Activated T-cell treated with anti-CD3 and anti-CD28 coated beads, Interleukin-2, amount 50 U/mL, for 4 hours (primary cell): ENCODE results near the gene NFKBIE. TPM values are rescaled to one million over a fixed set of nuclear protein-coding genes. Genes with fewer than 3 reads are reported as not detected.

Source experiments
- ATAC-seq, 2 donors: fragments of 200-7000 bp; cut with Tn5 transposase; one replicate each; pipeline ENCODE4 v1.10.0; 2021
- DNase-seq: peaks from one replicate; pipeline ENCODE4 v3.0.0-alpha.2; 2020
- H3K27me3 Mint-ChIP-seq: one replicate; pipeline ENCODE4 v1.8.0; 2021; ENCODE audit warnings: low read depth, mixed read lengths
- H3K36me3 Mint-ChIP-seq: one replicate; pipeline ENCODE4 v1.8.0; 2022; ENCODE audit warnings: mixed read lengths; ENCODE audit not compliant: insufficient read depth
- H3K4me1 Mint-ChIP-seq: one replicate; pipeline ENCODE4 v1.8.0; 2021; ENCODE audit warnings: low read depth, mixed read lengths
- H3K4me3 Mint-ChIP-seq: one replicate; pipeline ENCODE4 v1.8.0; 2021; ENCODE audit warnings: mild to moderate bottlenecking, moderate library complexity, mixed read lengths
- H3K9me3 Mint-ChIP-seq: one replicate; pipeline ENCODE4 v1.8.0; 2021; ENCODE audit warnings: mixed read lengths
- total RNA-seq, 3 donors: library from RNA; stranded (reverse); gene quantifications; one replicate each; pipeline ENCODE4 v1.2.1, GENCODE V29; 2021

Gene NFKBIE
- total RNA-seq, 3 donors from 2014 or later, result 30.0 to 36.4 (median 33.1) TPM

DNA sequence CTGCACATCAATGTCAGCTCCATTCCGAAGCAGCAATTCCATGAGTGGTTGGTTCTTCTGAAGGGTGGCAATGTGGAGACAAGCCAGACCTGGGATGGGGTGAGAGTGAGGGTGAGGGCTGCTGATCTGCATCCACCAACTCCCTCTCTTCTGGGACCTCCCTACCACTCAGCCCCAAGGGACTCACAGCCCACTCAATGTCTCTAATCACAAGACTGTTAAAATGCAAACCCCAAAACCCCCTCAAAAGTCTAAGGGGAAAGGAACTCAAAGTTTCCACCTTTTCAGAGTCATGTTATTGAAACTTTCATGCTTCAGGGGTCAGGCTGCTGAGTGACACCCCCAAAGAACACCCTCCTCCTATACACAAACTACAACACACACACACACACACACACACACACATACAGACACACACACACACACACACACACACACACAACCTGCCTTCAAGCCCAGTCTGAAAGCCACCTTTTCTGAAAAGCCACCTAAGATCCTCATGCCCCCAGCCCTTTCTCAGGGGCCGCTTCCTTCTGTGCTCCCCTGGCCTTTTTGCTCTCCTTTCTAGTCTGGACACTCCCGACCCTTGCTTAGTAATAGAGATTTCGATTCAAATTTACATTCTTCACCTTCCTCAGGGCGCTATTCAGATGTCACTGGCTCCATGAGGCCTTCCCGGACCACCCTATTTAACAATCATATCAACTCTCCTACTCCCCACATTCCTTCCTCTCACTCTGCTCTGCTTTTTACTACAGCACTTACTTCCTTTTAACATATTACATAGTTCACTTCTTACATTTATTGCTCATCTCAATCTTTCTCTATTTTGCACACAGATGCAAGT, 4.7 kb downstream of the NFKBIE start:
- H3K36me3 Mint-ChIP-seq, result peaks cover 30% of the 10 kb centered on the region
- ATAC-seq (no peak), DNase-seq (no peak)
- H3K4me3 Mint-ChIP-seq, result peak overlapping the region; percentile 2
- peaks cover 51% of the 10 kb centered on the region for H3K4me1 Mint-ChIP-seq
- no peaks in the 10 kb centered on the region for H3K9me3 Mint-ChIP-seq
- H3K27me3 Mint-ChIP-seq, result no peaks in the 10 kb centered on the region

DNA sequence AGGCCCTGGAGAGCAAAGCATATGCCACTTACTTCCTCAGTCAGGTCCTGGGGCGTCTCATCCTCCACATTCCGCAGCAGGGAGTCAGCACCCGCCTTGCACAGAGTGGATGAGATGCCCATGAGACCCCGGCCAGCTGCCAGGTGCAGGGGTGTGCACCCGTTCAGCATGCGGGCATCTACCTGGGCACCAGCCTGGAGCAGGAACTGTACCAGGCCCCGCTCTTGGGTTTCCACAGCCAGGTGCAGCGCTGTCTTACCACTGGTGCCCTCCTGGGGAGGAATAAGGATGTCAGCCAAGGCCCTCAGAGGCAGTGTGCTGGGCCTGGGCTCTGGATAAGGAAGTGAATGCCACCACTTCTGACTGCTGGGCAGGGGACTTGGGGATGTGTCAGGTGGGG, 5.3 kb downstream of the NFKBIE start:
- no peak overlapping the region for H3K4me3 Mint-ChIP-seq
- peaks cover 30% of the 10 kb centered on the region for H3K36me3 Mint-ChIP-seq
- no peaks in the 10 kb centered on the region for H3K9me3 Mint-ChIP-seq
- DNase-seq, result no peak
- no peak for ATAC-seq
- H3K4me1 Mint-ChIP-seq, result peaks cover 58% of the 10 kb centered on the region
- no peaks in the 10 kb centered on the region for H3K27me3 Mint-ChIP-seq

DNA sequence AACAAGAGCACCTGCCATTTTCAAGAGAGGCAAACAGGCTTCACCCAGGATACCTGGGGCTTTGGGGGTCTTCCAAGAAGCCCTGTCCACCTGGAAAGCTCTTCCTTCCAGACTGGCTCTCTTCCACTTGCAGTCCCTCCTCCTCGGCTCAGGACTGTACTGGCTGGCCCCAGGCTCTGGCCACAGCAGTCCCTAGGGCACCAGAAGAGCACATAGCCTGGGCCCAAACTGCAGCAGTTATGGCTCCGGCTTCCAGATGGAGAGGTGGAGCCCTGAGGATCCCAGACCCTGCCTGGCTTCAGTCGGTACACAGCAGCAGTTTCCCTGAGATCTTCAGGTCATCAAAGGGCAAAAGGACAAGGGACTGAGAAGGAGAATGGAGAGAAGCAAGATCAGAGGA, 6.4 kb downstream of the NFKBIE start:
- no peaks in the 10 kb centered on the region for H3K9me3 Mint-ChIP-seq
- DNase-seq, result no peak
- no peak for ATAC-seq
- H3K27me3 Mint-ChIP-seq, result no peaks in the 10 kb centered on the region
- peak overlapping the region; percentile 86 for H3K4me3 Mint-ChIP-seq
- H3K4me1 Mint-ChIP-seq, result peaks cover 65% of the 10 kb centered on the region
- H3K36me3 Mint-ChIP-seq, result peaks cover 40% of the 10 kb centered on the region

DNA sequence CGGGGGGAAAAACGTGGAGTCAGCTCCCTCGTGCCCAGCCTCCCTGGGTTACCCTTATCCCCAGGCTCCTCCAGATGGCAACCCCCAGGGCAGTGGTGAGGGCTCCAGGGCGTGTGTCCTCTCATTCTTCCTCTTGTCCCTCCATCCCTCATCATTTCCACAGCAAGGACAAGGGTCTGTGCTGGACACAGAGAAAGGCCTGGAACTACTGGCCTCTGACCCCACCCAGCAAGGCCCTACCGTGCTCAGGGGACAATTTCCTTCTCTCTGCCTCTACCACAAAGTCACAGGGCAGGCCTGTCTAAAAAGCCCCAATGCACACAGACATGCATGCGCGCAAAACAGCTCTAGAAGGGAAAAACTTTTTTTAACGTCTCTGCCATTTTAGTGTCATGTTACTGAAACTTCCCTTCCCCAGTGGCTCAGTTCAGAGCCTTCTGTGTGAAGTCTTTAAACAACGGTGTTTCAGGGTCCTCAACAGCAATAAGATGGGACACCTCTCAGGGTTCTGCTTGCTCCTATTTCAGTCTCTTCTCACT, 7.0 kb downstream of the NFKBIE start:
- Mint-ChIP-seq H3K36me3 (peaks cover 45% of the 10 kb centered on the region), H3K9me3 (no peaks in the 10 kb centered on the region)

DNA sequence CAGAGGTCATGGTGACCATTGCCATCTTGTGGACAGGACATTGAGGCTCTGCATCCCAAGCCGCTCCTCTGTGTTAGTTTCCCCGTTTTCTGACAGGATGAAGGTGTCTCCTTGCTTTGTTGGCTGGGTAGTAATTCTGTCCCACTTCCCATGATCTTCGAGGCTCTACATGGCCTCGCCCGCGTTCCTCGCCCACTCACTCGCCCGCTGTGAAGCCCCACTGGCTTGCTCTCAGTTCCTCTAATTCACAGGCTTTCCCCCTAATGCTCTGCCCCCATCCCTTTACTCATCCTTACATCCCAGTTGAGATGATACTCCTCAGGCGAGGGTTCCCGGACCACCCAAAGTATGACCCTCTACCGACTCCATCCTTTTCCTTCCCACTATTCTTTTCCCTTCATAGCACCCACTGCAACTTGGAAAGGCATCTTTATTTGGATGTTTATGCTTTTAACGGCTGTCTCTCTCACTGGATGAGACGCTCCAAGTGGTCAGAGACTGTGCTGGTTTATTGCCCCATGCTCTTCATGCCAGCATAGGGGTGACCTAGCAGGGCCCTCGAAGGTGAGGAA, 7.5 kb downstream of the NFKBIE start:
- Mint-ChIP-seq H3K36me3 (peaks cover 50% of the 10 kb centered on the region), H3K27me3 (no peaks in the 10 kb centered on the region), H3K9me3 (no peaks in the 10 kb centered on the region), H3K4me3 (peak overlapping the region; percentile 86), H3K4me1 (peaks cover 69% of the 10 kb centered on the region)
- no peak for ATAC-seq
- no peak for DNase-seq

More for the DNA sequence above, 7.0 kb downstream of the NFKBIE start:
- Mint-ChIP-seq H3K27me3 (no peaks in the 10 kb centered on the region), H3K4me1 (peaks cover 69% of the 10 kb centered on the region), H3K4me3 (peak overlapping the region; percentile 86)
- ATAC-seq (no peak), DNase-seq (no peak)

DNA sequence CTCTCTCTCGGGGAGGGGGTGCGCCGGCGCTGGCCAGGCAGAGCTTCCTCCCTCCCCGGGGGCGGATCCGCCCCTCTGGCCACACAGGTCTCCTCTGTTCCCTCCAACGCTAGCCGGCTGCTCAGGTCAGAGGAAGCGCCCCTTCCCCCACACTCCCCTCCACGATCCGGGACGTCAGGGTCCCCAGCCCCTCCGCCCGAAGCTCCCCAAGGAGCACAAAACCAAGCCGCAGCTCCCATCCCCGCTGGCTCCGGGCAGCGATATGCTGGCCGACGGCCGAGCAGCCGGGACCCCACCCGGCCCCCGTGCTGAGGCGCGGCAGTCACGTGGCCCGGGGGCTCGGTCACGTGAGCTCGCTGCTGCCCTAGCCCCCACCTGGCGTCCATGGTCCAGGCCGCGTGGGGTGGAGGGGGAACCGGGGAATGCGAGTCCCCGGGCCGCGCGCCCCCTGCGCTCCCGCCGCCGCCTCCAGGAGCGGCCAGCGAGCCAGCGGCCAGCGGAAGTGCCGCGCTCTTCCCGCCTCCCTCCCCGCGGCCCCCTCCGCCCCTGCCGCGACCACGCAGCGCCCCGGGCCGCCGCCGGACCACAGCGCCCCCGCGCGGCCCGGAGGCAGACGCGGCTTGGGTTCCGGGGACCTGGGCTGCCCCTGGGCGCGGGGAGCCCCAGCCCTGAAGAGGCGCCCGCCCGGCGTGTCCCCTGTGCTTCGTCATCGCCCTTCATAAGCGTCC, 8.2 kb downstream of the NFKBIE start, which contains the start of gene SLC35B2:
SLC35B2 (minus strand) TSS at position 504 of the 728 bp plus-strand sequence; CDS start at position 386, 118 bp downstream.
- peak; percentile 53 to 60 for ATAC-seq
- H3K27me3 Mint-ChIP-seq, result no peaks in the 10 kb centered on the region
- peaks cover 54% of the 10 kb centered on the region for H3K36me3 Mint-ChIP-seq
- H3K4me3 Mint-ChIP-seq, result peak within 1 kb of the TSS; percentile 94
- H3K9me3 Mint-ChIP-seq, result no peaks in the 10 kb centered on the region
- DNase-seq, result peak; percentile 56
- H3K4me1 Mint-ChIP-seq, result peaks cover 69% of the 10 kb centered on the region

- Mint-ChIP-seq H3K9me3 (no peaks in the 10 kb centered on the region), H3K4me1 (peaks cover 69% of the 10 kb centered on the region), H3K36me3 (peaks cover 58% of the 10 kb centered on the region), H3K27me3 (no peaks in the 10 kb centered on the region), H3K4me3 (peak overlapping the region; percentile 94)
- peak; percentile 7 to 11 for ATAC-seq
- DNase-seq, result no peak
These were observed 8.7 kb downstream of the NFKBIE start for GRCh38 chr6:44256775-44257024.

DNA sequence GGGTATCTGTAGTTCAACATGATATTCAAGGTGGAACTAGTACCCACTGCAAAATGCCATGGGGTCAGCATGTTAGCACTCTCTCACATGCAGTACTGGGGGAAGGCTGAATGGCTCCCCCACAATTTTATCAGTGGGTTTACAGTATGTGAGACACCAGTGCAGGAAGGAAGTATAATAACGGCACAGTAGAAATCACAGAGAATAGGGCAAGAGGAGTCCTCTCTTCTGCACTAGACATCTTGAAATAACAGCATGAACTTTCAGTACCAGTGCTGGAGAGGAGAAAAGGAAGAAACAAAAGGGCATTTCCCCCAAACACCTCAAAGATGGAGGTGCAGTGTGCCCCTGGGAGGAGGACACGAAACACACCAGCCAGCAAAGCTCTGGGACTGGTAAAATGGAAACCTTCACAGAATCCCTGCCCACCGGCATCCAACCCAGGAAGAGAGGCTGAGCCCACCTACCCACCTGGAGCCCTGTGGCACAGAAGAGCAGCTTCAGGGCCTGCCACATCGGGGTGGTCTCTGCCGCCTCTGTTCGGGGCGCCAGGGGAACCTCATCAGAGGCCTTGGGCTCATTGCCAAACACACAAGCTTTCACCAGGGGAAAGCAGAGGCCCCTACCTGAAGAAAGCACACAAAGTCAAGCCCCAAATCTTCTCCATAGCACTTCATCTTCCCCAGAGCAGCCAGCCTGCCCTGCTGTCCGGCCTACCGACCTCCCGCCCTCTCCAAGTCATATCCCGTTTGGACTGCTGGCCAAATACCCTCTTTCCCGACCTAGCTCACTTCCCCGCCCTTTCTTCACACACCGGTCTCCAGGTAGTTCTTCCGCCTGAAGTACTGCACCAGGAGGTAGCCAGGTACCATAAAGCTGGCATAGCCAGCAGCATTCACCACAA, 9.2 kb downstream of the NFKBIE start:
- no peaks in the 10 kb centered on the region for H3K9me3 Mint-ChIP-seq
- ATAC-seq (peak; percentile 14 to 22), DNase-seq (peak; percentile 21)
- peak overlapping the region; percentile 94 for H3K4me3 Mint-ChIP-seq
- peaks cover 63% of the 10 kb centered on the region for H3K36me3 Mint-ChIP-seq
- H3K4me1 Mint-ChIP-seq, result peaks cover 71% of the 10 kb centered on the region
- H3K27me3 Mint-ChIP-seq, result no peaks in the 10 kb centered on the region

DNA sequence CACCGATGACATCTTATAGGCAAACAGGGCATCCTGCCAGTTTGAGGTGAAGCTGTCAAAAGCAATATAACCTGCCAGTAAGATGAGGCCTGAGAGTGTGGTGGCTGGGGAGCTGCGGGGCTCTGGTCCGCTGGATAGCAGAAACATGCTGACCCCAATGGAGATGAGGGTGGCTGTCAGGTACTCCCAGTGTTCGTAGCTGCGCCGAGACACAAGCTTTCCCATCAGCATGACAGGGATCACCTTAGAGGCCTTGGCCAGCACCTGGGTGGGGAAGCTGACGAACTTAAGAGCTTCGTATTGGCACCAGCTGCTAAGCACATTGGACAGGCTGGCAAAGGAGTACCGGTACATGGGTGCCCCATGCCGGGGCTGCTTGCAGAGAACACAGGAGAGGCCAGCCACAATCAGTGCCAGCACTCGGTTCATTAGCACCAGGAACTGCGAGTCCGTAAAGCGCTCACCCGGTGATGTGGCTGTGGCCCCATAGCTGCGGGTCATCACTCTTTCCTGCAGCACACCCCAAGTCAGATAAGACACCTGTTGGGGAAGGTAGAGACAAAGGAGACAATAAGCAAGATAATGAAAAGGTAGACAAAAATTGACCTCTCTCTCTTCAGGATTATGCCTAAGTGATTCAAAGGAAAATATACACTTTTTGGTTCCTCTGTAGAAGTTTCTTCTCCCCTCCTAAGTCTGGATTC, 10.1 kb downstream of the NFKBIE start:
- DNase-seq (peak; percentile 18), ATAC-seq (peak; percentile 11 to 22)
- H3K9me3 Mint-ChIP-seq, result no peaks in the 10 kb centered on the region
- peak overlapping the region; percentile 94 for H3K4me3 Mint-ChIP-seq
- peaks cover 76% of the 10 kb centered on the region for H3K4me1 Mint-ChIP-seq
- H3K27me3 Mint-ChIP-seq, result no peaks in the 10 kb centered on the region
- H3K36me3 Mint-ChIP-seq, result peaks cover 64% of the 10 kb centered on the region

- Mint-ChIP-seq H3K4me1 (peaks cover 83% of the 10 kb centered on the region), H3K4me3 (peak overlapping the region; percentile 94), H3K36me3 (peaks cover 66% of the 10 kb centered on the region), H3K27me3 (no peaks in the 10 kb centered on the region), H3K9me3 (no peaks in the 10 kb centered on the region)
- ATAC-seq (peak; percentile 5 to 7), DNase-seq (no peak)
These were observed 10.9 kb downstream of the NFKBIE start for GRCh38 chr6:44254191-44255104.

DNA sequence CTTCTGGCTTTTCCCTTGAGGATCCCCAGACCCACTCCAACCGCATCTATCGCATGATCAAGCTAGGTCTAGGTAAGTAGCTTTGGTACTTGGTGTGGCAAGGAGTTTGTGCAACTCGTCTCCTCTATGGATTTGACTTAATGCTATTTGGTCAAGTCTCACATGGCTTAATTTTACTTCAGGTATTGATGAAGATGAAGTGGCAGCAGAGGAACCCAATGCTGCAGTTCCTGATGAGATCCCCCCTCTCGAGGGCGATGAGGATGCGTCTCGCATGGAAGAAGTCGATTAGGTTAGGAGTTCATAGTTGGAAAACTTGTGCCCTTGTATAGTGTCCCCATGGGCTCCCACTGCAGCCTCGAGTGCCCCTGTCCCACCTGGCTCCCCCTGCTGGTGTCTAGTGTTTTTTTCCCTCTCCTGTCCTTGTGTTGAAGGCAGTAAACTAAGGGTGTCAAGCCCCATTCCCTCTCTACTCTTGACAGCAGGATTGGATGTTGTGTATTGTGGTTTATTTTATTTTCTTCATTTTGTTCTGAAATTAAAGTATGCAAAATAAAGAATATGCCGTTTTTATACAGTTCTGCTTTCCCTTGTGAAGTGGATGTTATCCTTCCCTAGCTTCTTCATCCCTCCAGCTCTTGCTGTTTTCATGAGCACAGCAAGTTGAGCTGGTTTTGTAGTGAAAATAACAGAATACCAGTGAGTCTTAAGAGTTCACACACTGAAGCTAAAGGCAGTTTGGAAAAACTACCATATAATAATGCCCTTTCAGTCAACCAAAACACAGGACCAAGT, 11.8 kb downstream of the NFKBIE start:
- DNase-seq (peak; percentile 52), ATAC-seq (no peak)
- Mint-ChIP-seq H3K4me3 (peak overlapping the region; percentile 99), H3K36me3 (peaks cover 69% of the 10 kb centered on the region), H3K4me1 (peaks cover 87% of the 10 kb centered on the region), H3K27me3 (no peaks in the 10 kb centered on the region), H3K9me3 (no peaks in the 10 kb centered on the region)
